Measurements from ENCODE around the gene R3HDM4.
A peak's percentile ranks its signal among the peaks of the same experiment; 100 is the strongest.
"Not testable (repeated sequence)": the region's sequence is repeated elsewhere in the genome, so short reads cannot be mapped to it uniquely, and the experiment has no call there.

The R3HDM4 gene

DNA sequence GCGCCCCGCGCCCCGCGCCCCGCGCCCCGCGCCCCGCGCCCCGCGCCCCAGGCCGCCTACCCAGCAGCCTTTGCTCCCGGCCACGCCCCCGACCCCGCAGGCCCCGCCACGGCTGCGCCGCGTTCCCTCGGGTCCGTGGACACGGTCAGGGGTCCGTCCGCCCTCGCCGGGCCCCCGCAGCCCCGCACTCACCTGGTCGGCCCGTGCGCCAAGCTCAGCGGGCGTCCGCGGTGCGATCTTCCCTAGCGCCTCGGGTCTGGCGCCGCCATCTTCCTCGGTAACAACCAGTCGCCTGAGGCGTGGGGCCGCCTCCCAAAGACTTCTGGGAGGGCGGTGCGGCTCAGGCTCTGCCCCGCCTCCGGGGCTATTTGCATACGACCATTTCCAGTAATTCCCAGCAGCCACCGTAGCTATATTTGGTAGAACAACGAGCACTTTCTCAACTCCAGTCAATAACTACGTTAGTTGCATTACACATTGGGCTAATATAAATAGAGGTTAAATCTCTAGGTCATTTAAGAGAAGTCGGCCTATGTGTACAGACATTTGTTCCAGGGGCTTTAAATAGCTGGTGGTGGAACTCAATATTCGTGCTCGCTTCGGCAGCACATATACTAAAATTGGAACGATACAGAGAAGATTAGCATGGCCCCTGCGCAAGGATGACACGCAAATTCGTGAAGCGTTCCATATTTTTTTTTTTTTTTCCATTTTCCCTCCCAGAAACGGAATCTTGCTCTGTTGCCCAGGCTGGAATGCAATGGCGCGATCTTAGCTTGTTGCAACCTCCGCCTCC is 19.9 kb downstream of the R3HDM4 start, which contains the start of the genes MED16 and RNU6-9:
Gene MED16, minus strand, starts transcription at position 294 of the 796 bp plus-strand sequence. CDS start 2,056 bp downstream, outside the sequence.
Gene RNU6-9, plus strand, starts transcription at position 591 of the 796 bp plus-strand sequence.
- DNase-seq (ENCODE audit: low read depth in 2 of 2) = peak; percentile 82 to 87

- DNase-seq (ENCODE audit: low read depth in 2 of 2) = no peak
Measured at GRCh38 chr19:892243-892893, 20.7 kb downstream of the R3HDM4 start.

DNA sequence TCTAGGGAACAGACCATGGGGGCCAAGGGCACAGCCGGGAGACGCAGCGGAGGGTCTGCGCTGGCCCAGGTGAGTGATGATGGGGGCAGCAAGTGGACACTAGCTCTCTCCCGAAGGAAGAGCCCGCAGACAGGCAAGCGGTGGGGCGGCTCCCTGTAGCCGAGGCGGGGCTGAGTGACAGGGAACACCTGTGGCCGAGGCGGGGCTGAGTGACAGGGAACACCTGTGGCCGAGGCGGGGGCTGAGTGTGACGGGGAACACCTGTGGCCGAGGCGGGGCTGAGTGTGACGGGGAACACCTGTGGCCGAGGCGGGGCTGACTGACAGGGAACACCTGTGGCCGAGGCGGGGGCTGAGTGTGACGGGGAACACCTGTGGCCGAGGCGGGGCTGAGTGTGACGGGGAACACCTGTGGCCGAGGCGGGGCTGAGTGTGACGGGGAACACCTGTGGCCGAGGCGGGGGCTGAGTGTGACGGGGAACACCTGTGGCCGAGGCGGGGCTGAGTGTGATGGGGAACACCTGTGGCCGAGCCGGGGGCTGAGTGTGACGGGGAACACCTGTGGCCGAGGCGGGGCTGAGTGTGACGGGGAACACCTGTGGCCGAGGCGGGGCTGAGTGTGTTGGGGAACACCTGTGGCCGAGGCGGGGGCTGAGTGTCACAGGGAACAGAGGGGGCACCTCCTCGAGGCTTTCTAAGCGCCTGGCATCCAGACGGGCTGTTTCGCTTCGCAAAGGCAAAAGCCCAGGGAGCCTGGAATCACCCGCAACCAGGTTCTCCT is 21.4 kb downstream of the R3HDM4 start:
- DNase-seq (ENCODE audit: low read depth in 2 of 2) = not testable (repeated sequence)

- no peak for DNase-seq (ENCODE audit: low read depth in 2 of 2)
Measured at GRCh38 chr19:890831-891230, 22.2 kb downstream of the R3HDM4 start.

DNA sequence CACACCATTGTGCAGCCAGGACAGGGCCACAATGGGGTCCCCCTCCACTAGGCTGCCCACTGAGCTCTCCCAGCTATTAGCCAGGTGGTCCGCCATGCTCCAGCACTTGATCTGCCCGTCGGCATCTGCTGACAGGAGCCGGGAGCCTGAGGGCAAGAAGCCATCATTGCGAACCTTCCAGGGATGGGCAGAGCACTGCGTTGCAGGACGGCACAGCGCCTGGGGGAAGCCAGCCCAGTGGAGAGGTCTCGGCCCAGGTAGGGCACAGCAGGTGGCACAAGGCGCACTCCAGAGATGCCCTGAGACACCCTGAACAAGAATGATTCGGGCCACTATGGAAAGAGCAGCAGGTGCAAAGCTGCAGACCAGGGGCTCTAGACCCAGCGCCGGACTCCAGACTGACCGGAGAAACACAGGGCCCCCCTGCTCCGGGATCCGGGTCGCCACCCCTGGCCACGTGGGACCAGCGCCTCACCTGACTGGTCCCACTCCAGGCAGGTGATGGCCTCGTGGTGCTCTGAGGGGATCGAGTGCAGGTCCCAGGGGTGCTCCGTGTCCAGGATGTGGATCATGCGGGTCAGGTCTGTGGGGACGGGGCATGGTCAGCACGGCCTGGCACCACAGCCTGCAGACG is 23.2 kb downstream of the R3HDM4 start:
- DNase-seq (ENCODE audit: low read depth in 2 of 2) = no peak

- no peak for DNase-seq (ENCODE audit: low read depth in 2 of 2)
Measured at GRCh38 chr19:888581-889385, 24.2 kb downstream of the R3HDM4 start.

DNA sequence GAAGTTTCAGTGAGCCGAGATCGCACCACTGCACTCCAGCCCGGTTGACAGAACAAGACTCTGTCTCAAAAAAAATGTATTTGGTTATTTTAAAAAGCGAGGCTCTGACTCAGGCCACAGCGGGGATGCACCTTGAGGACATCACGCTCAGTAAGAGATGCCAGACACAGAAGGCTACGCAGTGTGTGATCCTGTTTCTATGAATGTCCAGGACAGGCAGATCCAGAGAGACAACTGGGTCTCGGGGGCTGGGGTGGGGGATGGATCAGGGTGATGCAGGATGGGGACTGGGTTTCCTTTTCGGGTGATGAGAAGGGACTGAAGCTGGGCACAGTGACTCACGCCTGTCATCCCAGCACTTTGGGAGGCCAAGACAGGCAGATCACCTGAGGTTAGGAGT is 25.4 kb downstream of the R3HDM4 start:
- no peak for DNase-seq (ENCODE audit: low read depth in 2 of 2)

GRCh38 chr19:887072-887471 is 25.9 kb downstream of the R3HDM4 start:
- no peak for DNase-seq (ENCODE audit: low read depth in 2 of 2)

DNA sequence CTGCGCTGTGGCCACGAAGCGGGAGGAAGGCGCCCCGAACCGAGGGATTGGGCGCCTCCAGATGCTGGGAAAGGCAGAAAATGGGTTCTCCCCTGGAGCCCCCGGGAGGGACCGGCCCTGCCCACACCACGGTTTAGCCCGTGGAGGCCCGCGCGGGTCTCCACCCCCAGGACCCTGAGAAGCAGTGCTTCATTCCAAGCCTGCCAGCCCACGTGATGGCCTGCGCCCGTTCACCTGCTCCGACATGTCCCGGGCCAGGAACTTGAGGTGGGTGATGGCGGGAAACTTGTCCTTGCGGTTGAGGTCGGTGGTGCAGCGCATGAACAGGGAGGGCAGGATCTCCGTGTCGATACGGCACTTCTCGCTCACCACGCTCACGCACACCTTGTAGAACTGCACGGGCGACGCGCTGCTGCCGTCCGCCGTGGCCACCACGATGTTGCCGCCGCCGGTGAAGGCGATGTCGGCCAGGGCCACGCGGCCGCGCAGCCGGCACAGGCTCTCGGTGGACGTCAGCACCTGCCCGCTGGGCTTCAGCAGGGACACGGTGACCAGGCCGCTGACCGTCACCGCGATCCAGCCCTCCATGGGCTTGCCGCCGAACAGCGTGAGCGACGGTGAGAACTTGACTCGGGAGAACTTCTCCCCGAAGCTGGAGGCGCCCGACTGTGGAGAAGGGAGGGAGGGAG is 27.3 kb downstream of the R3HDM4 start:
- DNase-seq (ENCODE audit: low read depth in 2 of 2) = no peak

- no peak for DNase-seq (ENCODE audit: low read depth in 2 of 2)
Measured at GRCh38 chr19:884420-885211, 28.4 kb downstream of the R3HDM4 start.

- DNase-seq (ENCODE audit: low read depth in 2 of 2) = no peak
Measured at GRCh38 chr19:883661-884211, 29.3 kb downstream of the R3HDM4 start.

DNA sequence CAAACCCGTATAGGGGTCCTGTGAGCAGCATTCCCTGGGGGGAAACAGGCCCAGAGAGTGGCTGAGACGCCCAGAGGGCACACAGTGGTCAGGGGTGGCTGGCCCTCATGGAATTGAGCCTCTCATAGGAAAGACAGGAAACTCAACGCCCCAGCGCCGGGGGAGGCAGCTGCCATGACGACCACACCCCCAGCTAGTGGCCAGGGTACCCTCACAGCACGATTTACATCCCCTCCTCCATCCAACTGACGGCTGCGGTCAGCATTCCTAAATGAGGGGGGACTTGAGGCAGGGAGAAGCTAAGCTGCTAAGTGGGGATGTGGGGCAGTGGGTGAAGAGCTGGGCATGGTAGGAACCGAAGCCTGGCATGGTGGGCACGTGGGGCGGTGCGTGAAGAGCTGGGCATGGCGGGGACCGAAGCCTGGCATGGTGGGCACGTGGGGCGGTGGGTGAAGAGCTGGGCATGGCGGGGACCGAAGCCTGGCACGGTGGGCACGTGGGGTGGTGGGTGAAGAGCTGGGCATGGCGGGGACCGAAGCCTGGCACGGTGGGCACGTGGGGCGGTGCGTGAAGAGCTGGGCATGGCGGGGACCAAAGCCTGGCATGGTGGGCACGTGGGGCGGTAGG is 30.0 kb downstream of the R3HDM4 start:
- no peak for DNase-seq (ENCODE audit: low read depth in 2 of 2)

DNA sequence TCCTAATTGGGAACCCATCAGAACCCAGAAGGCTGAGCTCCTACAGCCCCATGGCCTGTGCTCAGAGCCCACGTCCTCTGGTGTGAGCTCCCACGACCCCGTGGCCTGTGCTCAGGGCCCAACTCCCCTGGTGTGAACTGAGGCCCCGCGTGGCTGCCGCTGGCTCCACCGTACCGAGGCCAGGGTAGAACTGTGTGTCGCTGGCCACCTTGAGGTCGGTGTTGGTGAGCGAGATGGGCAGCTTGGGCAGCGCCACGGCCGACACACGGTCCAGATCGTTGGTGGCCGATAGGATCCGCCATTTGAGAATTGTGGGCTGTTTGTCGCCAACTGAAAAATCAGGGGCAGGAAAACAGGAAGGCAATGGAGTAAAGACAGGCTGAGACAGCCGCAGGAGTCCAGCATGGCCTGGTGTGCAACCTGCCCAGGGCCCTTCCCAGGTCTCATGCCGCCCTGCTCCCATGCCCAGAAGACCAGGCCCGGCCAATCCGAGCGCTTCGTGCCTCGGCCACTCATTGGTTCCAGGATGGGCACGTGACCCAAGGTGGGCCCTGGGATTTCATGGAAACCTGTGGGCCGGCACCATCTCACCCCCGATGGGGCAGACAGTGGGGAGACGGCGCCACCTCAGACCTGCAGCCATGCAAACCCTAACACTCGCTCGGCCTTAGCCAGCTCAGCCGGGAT is 31.5 kb downstream of the R3HDM4 start:
- DNase-seq (ENCODE audit: low read depth in 2 of 2) = no peak

DNA sequence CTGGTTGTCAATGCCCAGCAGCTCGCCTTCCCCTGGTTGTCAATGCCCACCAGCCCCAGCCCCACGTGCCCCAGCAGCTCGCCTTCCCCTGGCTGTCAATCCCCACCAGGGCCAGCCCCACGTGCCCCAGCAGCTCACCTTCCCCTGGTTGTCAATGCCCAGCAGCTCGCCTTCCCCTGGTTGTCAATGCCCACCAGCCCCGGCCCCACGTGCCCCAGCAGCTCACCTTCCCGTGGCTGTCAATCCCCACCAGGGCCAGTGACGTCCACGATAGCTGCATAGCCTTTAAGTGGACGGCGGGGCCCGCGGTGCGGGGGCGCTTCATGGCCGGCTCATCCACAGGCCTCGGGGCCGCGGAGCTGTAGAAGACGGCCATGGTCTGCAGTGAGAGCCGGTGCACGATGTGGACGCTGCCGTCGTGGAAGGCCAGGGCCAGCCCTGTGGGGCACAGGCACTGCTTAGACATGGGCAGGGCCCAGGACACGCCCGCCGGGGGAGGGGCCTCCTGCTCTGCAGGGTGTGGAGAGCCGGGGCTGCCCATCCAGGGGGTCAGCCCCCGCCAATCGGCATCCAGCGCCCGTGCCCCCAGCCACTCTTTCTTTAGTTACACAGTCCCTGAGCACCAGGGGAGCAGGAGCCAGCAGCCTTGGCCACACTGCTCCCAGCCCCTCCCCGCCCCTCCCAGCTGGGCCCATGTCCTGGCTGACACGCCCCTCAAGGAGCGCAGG is 33.1 kb downstream of the R3HDM4 start:
- DNase-seq (ENCODE audit: low read depth in 2 of 2) = no peak

GRCh38 chr19:878751-879561 is 34.1 kb downstream of the R3HDM4 start:
- not testable (repeated sequence) for DNase-seq (ENCODE audit: low read depth in 2 of 2)

- not testable (repeated sequence) for DNase-seq (ENCODE audit: low read depth in 2 of 2)
Measured at GRCh38 chr19:877992-878660, 34.9 kb downstream of the R3HDM4 start.
